Adipose tissue (tissue), 3 donors: ENCODE measurements around the gene PRKD1. TPM values are rescaled to one million over a fixed set of nuclear protein-coding genes. Genes with fewer than 3 reads are reported as not detected.
"Not testable (repeated sequence)": the region's sequence is repeated elsewhere in the genome, so short reads cannot be mapped to it uniquely, and the experiment has no call there.

Experiments
- H3K27ac ChIP-seq: one replicate; pipeline ENCODE4 v1.5.1; 2013; ENCODE audit warnings: low read depth, low read length
- WGBS, 3 donors: extraction: QIAGEN DNeasy Blood & Tissue Kit; methylation state at CpG; one replicate each; pipeline ENCODE4 v1.1.7; 2013; 5-methylcytosine and 5-hydroxymethylcytosine counted together
- polyA plus RNA-seq, 3 donors: library from polyadenylated mRNA; stranded (reverse); fragments of 200-250 nt; gene quantifications; one replicate each; pipeline ENCODE4 v1.2.3, GENCODE V29; 2013
- donor health status: healthy with polysubstance abuse.
- donor health status: Bipolar disorder and iron deficiency.
- donor health status: healthy.

The PRKD1 gene
- polyA plus RNA-seq, 3 donors = 3.7 to 9.9 (median 5.4) TPM

GRCh38 chr14:29908652-29909577, 18.7 kb downstream of the PRKD1 start:
- WGBS, 3 donors = 96 to 97% (median 96%) methylated on average over 26 of the region's 26 CpGs
- H3K27ac ChIP-seq = no peak overlapping the region

DNA sequence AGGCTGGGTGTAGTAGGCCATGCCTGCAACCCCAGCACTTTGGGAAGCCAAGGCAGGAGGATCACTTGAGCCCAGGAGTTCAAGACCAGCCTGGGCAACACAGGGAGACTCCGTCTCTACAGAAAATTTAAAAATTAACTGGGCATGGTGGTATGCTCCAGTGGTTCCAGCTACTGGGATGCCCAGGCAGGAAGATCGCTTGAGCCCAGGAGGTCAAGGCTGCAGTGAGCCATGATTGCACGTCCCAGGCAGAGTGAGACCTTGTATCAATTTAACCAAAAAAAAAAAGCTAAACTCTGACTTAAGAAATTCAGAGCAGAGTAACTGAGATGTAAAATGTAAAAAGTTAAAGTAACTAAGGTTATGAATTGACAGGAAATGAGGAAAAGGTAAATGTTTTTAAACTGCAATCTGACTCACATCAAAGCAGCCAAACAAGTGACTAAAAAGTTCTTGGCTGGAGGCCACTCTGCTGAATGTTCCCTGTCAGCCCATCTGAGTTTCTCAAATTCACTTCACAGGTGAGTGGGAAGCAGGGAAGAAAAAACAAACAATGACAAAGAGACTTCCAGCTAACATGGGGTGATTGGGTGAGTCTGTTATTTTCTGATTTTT, 21.3 kb downstream of the PRKD1 start:
- WGBS, 3 donors = 51 to 86% (median 85%) methylated on average over 3 of the region's 3 CpGs
- H3K27ac ChIP-seq = no peak overlapping the region

- no peak overlapping the region for H3K27ac ChIP-seq
- 41 to 91% (median 85%) methylated on average over 7 of the region's 7 CpGs for WGBS, 3 donors
Observed at GRCh38 chr14:29905543-29905942, 22.1 kb downstream of the PRKD1 start.

GRCh38 chr14:29900609-29901350, 26.9 kb downstream of the PRKD1 start:
- no peak overlapping the region for H3K27ac ChIP-seq
- 86 to 97% (median 92%) methylated on average over 4 of the region's 4 CpGs for WGBS, 3 donors

- H3K27ac ChIP-seq = no peak overlapping the region
- WGBS, 3 donors = 64 to 70% (median 67%) methylated on average over 2 of the region's 2 CpGs
Observed at GRCh38 chr14:29898470-29898869, 29.2 kb downstream of the PRKD1 start.

DNA sequence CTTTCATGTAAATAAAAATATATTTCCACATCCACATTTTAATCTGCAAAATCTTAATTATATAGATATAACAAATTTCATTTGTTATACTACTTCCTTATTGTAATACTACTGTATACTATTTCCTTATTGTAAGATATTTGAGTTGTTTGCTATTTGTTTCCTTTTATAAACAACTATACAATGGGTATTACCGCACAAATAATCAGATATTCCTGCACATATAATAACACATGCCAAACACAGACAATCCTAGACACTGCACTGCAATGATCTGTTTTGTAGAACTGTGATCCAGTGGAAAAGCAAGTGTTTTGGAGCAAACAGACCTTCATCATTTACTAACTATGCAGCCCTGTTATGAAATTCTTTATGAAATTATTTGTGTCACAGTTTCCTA, 30.5 kb downstream of the PRKD1 start:
- H3K27ac ChIP-seq = no peak overlapping the region
- WGBS, 3 donors = 82 to 89% (median 84%) methylated on average over 1 of the region's 1 CpG

DNA sequence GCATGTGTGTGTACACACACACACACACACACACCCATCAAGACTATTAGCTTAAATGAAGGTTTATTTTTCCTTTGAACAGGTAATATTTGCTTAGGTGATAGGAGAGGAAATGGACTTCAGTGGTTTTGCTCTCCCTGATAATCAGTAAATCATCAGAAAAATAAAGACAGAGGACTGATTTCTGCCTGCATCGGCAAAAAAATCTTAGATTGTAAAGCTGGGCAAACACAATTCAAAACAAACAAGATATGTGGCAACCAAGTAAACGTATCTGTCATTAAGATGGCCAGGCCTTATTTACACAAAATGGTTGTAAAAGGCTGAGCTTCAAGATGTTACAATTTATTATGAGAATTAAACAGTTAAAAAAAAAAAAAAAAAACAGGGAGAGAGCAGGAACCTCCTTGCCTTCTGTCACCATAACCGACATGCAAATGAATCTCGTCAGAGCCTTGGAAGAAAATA, 31.3 kb downstream of the PRKD1 start:
- H3K27ac ChIP-seq = no peak overlapping the region
- WGBS, 3 donors = 29 to 87% (median 84%) methylated on average over 4 of the region's 4 CpGs

DNA sequence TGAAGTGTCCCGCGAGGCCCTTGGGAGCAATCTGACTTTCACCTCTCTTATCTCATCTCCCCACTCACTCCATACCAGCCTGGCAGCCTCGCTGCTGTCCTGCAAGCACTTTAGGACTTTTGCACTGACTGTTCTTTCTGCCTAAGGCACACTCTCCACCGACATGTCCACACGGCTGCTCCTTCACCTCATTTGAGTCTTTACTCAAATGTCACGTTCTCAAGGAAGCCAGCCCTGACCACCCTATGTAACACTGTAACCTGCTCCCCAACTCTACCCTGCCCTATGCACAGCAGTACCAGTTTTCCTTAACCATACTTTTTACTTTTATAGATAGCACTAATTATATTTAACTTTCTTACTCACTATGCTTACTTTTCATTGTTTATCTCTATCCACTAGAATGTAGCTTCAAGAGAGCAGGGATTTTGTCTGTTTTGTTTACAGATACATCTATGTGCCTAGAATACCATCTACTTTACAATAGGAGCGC, 32.0 kb downstream of the PRKD1 start:
- H3K27ac ChIP-seq = no peak overlapping the region

GRCh38 chr14:29893989-29894388, 33.7 kb downstream of the PRKD1 start:
- 91 to 100% (median 94%) methylated on average over 3 of the region's 3 CpGs for WGBS, 3 donors
- no peak overlapping the region for H3K27ac ChIP-seq

More for the DNA sequence above, 32.0 kb downstream of the PRKD1 start:
- 47 to 79% (median 78%) methylated on average over 7 of the region's 7 CpGs for WGBS, 3 donors

- no peak overlapping the region for H3K27ac ChIP-seq
Observed at GRCh38 chr14:29892327-29892726, 35.3 kb downstream of the PRKD1 start.

DNA sequence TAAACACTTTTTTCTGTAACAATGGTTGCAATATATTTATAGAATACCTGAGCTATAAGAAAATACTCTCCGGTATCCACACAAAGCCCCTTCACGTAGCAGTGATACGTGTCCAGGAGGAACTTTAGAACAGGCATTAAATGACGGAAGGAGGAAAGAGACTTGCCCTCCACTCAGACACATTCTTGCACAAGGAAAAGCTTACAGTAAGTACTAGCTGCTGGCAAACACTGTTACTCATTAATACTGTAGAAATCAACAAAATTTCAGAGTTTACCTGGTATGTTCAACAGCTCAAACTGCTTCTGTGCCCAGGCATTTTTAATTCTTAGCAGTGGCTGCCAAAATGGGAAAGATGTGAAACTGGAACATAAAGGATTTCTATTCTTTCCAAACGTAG, 41.7 kb downstream of the PRKD1 start:
- H3K27ac ChIP-seq = no peak overlapping the region
- 87 to 91% (median 88%) methylated on average over 5 of the region's 5 CpGs for WGBS, 3 donors

GRCh38 chr14:29868000-29868399, 59.6 kb downstream of the PRKD1 start:
- 58 to 73% (median 65%) methylated on average over 3 of the region's 3 CpGs for WGBS, 3 donors
- H3K27ac ChIP-seq = no peak overlapping the region

DNA sequence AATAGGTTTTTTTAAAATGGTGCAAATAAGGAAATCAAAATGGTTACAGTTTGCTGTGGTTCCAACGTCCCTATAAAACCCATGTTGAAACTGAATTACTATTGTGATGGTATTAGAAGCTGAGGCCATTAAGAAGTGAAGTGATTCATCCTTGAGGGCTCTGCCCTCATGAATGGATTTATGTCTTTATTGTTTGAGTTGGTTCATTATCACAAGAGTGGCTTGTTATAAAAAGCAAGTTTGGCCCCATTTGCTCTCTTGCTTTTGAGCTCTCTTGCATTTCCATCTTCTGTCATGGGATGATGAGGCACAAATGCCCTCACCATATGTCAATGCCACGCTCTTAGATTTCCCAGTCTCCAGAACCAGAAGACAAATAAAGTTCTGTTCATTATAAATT, 62.3 kb downstream of the PRKD1 start:
- WGBS, 3 donors = 82 to 91% (median 84%) methylated on average over 2 of the region's 2 CpGs

GRCh38 chr14:29861996-29862395, 65.7 kb downstream of the PRKD1 start:
- WGBS, 3 donors = 84 to 90% (median 84%) methylated on average over 2 of the region's 2 CpGs
- H3K27ac ChIP-seq = no peak overlapping the region

More for the DNA sequence above, 62.3 kb downstream of the PRKD1 start:
- H3K27ac ChIP-seq = no peak overlapping the region

DNA sequence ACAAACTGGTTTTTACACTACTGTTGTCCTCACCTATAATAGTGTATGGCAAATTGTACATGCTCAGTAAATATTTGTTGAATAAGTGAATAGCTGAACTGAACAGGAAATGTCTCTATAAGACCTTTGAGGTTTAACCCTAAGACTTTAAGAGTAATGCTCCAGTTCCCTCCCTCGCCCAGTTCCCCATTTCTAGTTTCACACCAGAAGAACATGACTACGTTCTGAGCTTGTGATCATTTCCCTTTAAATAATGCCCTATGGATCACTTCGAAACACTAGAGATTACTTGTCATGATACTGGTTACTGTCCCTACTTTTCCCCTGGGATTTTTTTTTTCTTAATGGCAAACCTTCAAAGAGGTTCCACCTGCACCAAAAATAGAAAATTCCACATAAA, 69.3 kb downstream of the PRKD1 start:
- no peak overlapping the region for H3K27ac ChIP-seq
- WGBS, 3 donors = 49 to 89% (median 56%) methylated on average over 3 of the region's 3 CpGs

- H3K27ac ChIP-seq = no peak overlapping the region
- WGBS, 3 donors = 68 to 77% (median 69%) methylated on average over 2 to 3 of the region's 3 CpGs
Observed at GRCh38 chr14:29857551-29857950, 70.1 kb downstream of the PRKD1 start.

GRCh38 chr14:29856516-29856915, 71.1 kb downstream of the PRKD1 start:
- WGBS, 3 donors = 87 to 90% (median 87%) methylated on average over 4 of the region's 4 CpGs
- no peak overlapping the region for H3K27ac ChIP-seq

GRCh38 chr14:29853691-29854090, 74.0 kb downstream of the PRKD1 start:
- WGBS, 3 donors = 92 to 100% (median 96%) methylated on average over 2 of the region's 2 CpGs
- H3K27ac ChIP-seq = not testable (repeated sequence)

- no peak overlapping the region for H3K27ac ChIP-seq
- 82 to 90% (median 87%) methylated on average over 2 of the region's 2 CpGs for whole genome bisulfite sequencing, 3 donors
Observed at GRCh38 chr14:29853272-29853671, 74.4 kb downstream of the PRKD1 start.
